ENCODE measurements around the gene UQCR10.

The UQCR10 gene

DNA sequence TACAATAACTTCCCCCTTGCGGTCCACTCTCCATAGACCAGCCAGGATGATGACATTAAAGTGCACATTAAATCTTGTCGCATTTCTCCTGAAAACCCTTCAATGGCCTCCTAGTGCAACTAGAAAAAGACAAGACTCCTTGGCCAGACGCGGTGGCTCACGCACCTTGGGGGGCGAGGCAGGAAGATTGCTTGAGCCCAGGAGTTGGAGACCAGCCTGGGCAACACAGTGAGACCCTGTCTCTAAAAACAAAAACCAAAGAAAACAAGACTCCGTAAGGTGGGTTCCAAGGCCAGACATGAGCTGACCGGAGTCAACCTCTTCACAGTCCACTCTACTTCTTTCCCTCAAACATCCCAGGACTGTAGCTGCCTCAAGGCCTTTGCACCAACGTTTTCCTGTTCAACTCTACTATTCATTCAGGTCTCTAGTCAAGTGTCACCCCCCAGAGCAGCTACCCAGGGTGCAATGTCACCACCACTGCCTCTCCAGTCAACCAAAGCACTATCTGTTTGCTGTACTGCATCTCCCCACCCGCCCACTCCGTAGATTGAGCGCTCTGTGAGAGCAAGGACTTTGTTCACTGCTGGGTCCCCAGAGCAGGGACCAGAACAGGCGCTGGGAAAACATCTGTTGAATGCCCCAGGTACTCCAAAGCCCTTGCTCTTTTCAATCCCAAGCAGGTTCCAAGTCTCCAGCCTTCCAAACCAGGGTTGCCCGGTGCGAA is 1.1 kb upstream of the UQCR10 start:
- DNase-seq: no peak

- DNase-seq: peak; percentile 90
Observed at GRCh38 chr22:29766632-29767170, 468 bp upstream of the UQCR10 start, which contains the start of gene ZMAT5. ZMAT5 (minus strand) TSS chr22:29767007; CDS start chr22:29748544, 18,463 bp downstream.

DNA sequence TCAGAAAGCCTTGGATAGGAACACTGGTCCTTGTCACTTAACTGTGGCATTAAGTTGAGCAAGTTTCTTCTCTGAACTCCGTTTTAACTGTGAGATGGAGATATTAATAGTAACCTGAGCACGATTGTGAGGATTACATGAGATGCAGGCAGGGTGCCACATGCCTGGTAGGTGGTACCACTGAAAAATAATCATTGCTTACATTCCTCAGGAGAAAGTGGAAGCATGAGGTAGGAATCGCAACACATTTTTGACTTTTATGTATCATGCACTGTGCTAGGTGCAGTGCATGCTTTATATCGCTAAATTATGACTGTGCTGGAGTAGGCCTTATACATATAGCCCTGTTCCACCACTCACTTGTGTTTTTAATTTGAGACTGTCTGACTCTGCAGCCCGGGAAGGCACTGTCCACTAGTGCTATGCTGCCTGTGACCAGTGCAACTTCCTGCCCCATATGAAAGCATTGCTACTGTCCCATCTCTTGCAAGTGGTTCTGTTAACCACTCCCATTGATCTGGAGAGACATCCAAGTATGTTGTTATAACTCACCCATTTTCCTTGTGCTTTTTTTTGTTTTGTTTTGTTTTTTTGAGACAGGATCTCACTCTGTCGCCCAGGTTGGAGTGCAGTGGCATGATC is 1.0 kb downstream of the UQCR10 start:
- no peak for DNase-seq

GRCh38 chr22:29769723-29770321 is 2.7 kb downstream of the UQCR10 start:
- DNase-seq: no peak

DNA sequence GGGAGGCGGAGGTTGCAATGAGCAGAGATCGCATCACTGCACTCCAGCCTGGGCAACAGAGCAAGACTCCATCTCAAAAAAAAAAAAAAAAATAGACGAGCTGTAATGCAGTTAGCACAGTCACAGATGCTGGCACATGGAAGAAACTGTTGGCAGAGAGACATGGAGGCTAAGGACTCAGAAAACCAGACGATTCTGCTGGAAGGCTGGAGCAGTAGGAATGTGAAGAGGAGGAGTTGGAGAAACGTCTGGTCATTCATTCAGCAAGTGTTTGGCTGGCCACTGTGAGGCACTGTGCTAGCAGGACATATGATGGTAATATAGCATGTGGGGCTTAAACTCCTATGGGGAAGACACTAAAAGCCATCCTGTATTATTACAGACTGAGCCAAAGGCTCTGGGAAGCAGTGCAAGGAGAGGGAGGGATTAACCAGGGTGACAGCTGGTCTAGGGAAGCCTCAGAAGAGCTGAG is 5.0 kb downstream of the UQCR10 start:
- DNase-seq: no peak

- peak; percentile 47 for DNase-seq
Observed at GRCh38 chr22:29773233-29773632, 6.1 kb downstream of the UQCR10 start.

DNA sequence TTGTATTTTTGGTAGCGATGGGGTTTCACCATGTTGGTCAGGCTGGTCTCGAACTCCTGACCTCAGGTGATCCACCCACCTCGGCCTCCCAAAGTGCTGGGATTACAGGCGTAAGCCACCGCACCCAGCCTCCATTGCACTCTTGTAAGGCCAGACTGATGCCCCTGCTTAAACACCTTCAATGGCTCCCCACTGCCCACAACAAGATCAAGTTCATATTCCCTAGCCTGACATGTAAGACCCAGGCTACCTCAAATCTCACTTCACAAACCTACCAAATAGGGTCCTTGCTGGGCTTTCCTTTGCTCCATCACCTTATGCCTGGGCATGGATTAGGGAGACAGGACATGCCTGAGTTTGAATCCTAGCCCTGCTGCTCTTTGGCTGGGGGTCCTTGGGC is 13.1 kb downstream of the UQCR10 start:
- DNase-seq: no peak

DNA sequence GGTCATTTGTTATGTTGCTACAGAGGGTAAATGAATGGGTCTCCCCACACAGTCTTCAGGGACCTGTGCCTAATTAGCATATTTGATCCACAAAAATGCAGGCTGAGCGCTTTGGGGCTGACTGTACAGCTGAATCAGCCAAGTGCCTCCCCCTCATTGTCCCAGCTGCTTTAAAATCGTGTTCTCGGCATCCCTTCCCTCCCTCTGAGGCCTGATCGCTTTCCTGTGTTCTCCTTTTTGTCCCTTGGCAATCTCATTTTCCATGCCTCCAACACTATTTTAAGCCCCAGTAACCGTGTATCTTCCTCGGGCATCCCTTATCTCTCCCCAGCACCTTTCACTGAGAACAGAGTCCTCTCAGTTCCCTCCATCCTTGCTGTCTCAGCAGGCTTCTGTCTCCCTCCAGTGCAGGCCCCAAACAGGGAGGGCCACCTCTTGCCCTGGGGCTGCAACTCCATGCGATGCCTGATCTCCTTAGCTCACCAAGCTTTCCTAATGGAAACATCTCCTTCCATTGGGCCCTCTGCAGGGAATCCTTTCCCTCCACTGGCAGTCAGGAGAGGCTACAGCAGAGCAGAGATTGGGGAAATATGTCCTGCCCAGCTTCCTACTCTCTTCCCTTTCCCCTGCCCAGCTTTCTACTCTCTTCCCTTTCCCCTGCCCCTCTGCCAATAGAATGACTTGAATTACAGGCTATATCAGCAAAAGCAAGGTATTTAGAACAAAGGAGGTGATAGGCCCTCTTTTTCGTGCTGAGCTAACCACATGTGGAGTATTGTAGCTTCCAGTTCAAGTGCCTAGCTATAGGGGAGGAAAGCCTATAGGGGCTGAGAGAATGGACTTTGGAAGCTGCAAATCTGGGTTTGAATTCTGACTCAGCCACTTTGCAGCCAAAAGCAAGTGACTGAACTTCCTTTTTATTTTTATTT is 13.8 kb downstream of the UQCR10 start:
- peak; percentile 56 for DNase-seq

DNA sequence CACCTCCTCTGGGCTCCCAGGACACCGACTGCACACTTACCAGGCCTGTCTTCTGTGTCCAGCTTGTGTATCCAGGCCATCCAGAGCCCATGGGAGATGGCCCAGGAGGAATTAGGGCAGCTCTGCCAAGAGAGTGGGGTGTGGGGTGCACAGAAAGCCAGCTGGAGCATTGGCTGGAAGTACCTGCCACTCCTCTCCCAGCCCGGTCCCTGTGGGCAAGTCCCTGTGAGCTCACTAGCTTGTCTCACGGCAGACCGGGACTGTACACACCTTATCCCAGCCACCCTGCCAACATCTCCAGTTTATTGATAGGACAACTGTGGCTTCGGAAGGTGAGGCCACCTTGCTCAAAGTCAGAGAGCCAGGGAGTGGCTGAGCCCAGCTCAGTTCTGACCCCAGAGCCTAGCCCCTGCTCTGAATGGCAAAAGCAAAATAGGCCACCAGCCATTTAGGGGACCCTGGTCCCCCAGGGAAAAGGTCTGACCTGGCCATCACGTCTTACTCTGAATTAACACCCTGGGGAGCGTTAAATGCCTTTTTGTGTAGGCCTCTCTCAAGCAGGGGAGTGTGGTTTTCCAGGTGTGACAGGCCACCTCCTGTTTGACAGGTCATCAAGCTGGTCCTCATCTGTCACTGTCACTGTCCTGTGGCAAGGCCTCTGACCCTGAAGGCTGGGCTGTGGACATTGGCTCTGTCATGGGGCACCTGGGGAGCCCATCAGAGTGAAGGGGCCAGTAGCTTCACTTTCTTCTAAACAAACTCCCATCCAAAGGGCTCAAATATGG is 15.1 kb downstream of the UQCR10 start:
- DNase-seq: no peak

DNA sequence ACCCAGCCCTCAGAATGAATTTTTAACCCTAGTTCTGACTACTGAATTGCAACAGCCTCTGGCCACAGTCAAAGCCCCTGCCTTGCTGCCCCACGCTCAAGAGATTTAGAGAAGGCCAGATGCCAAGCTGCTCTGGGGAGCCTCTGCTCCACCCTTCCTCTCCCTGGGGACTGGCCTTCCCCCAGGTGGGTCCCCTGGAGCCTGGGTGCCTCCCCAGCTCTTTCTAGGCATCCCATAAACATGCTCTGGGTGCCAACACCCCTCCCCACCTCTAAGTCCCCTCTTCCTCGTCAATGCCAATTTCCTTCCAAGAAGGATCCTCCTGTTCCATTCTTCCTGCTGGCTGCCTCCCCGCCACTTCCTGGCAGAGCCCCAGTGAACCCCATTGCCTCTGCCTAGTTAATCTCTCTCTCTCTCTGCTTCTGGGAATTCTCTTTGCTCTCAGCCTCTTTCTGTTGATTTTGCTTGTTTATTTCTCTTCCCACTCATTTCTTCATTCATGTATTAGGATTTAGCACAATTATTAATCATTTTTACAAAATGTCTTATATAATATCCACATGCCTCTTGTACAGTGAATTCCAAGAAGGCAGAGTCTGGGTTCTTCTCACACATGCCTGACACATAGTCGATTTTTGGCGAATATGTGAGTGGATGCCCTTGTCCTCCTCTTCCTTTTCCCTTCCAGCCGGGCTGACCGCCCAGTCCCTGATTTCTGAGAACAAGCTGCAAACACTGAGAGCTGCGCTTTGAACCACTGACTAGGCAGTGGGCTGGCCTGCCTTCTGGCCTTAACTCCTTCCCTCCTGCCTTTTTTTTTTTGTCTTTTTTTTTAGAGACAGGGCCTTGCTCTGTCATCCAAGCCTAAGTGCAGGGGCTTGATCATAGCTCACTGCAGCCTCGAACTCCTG is 17.5 kb downstream of the UQCR10 start:
- no peak for DNase-seq

GRCh38 chr22:29786031-29786430 is 18.9 kb downstream of the UQCR10 start:
- no peak for DNase-seq

DNA sequence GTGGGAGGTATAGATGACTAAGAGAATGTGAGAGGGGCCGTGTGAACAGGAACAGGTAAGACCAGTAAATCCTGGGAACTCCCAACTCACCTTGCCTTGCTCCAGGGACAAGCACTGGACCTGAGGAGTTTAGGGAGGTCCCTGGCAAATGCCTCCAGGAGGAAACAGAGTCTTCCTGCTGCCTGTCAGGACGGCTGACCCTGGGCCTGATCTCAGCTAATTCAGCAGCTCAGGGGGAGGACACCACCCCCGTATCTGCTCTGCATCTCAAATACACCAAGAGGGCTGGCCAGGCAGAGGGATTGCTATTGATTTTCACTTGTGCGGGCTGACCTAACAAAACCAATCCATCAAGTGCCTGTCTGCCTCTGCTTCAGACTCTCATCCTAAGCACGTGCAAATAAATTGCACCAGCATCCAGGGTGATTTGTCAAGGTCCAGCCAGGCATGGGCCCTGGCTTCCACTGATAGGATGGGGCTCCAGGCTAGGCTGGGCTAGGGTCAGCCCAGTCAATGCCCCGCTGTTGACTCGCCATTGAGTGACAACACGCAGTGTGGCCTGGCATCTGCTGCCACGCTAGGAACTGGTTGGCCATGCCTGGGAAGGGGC is 20.3 kb downstream of the UQCR10 start:
- DNase-seq: no peak

DNA sequence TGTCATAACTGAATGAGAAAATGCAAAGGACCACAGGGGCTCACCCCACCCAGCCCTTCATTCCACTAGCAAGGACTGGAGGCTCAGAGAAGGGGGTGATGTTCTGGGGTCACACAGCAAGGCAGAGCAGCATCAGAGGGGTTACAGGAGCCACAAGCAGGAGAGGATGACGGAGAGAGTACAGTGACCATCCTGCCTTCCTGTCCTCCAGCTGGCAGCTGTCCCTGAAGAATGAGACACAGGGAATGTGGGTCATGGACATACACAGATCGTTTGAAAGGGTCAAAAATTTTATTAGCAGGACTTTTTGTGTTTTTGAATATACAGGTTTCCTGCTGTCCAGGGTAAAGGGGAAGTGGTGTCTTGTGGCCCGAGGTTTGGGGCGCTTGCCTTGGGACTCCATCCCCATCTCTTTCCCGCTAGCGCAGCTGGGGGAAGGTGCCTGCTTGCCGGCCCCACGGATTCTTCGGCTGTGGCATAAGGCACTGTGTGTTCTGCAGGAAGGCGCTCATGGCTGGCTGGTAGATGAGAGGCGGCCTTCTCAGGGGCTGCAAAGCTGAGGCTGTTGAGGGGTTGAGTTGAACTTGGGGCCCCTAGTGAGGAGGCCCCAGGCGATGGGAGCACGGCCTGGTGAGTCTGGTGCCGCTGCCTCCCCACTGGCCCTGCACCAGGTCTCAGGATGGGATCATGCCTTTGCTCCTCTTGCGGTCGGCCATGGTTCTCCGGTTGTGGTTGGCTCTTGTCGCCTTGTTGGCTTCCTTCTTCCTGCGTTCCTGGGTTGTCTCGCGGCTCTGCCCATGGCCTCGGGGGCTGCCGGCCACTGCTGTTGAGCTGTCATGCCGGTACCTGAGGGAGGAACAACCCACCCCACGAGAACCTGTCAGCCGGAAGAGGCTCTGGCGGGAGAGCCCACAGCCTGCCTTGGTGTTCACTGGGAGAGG is 21.4 kb downstream of the UQCR10 start:
- no peak for DNase-seq

DNA sequence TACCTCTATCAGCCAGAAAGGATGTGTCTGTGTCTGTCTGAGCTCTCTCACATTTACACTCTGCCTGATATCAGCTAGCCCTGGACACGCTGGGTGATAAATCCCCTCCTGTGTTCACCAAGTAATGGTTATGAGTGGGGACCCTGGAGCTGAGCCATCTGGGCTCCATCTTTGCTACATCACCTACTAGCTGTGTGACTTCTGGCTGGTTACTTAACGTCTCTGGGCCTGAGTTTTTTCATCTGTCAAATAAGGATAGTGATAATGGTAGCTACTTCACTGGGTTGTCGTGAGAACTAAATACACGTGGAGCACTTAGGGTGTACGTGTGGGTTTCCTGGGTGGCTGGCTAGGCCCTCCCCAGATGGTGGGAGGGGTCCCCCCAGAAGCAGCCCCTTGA is 22.9 kb downstream of the UQCR10 start:
- no peak for DNase-seq

DNA sequence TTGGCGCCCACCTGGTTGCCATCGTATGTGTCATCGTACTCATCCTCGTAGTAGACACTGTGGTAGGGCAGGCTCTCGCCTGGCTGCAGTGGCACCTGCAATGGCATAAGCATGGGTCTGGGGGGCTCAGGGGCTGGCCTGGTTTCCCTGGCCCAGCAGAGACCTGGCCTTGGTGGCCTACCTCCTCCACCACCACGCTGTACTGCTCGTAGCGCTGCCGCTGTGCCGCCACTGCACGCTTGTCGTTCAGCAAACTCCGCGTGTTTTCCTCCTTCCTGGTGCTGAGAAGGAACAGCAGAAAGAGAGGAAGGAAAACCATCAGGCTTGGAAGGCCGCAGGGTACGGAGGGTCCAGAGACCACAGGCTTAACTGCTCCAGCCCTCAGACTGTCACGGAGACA is 26.2 kb downstream of the UQCR10 start:
- DNase-seq: no peak

- no peak for DNase-seq
Observed at GRCh38 chr22:29795663-29796062, 28.5 kb downstream of the UQCR10 start.

DNA sequence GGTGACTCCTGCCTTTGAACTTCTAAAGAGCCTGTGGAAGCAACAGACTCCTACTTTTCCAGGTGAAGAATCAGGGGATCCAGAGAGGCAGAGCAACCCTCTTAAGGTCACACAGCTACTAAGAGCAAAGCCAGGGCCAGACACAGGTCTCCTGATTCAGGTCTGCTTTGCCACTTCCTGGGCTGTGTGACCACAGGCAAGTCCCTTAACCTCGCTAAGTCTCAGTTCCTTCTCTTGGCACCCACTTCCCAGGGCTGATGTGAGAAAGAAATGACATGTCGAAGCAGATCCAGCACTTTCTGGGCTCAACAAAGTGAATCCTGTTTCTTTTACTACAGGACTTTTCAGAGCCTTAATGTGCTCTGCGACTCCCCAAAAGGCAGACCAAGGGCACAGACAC is 30.2 kb downstream of the UQCR10 start:
- no peak for DNase-seq

DNA sequence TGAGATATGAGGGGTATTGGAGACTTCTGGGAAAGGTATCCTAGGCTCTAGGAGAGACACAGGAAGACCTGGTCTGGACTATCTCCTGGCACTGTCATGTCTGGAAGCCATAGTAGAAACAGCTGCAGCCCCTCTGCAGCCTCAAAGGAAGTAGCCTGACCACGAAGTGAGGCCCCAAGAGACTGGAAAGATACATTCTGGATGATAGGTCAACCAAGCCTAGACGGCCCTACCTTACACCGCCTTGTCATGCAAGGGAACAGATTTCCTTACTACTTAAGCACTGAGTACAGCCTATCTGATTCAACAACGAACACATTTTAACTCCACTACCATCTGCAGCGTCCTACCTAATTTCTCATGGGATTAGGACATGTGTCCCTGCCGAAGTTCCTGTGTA is 31.1 kb downstream of the UQCR10 start:
- DNase-seq: no peak

GRCh38 chr22:29798801-29799200 is 31.6 kb downstream of the UQCR10 start:
- DNase-seq: no peak
